H9 (cell line): ENCODE data around the gene OGFOD2. TPM values are rescaled to one million over a fixed set of nuclear protein-coding genes. Genes with fewer than 3 reads are reported as not detected.
A peak's percentile ranks its signal among the peaks of the same experiment; 100 is the strongest.

Source experiments
- DNase-seq: peaks from one replicate; pipeline ENCODE4 v3.0.0-alpha.2; 2017
- H2AFZ ChIP-seq: one replicate; pipeline ENCODE4 v1.6.1; 2013; ENCODE audit warnings: mild to moderate bottlenecking, low read length, control low read depth, moderate library complexity
- H2AK5ac ChIP-seq: 2 replicates; pipeline ENCODE4 v1.6.1; 2013; ENCODE audit warnings: low read length, control low read depth, mixed read lengths; ENCODE audit not compliant: insufficient read length
- H2BK120ac ChIP-seq: one replicate; pipeline ENCODE4 v1.6.1; 2013; ENCODE audit warnings: low read depth, mild to moderate bottlenecking, low read length, control low read depth, inconsistent platforms; ENCODE audit not compliant: poor library complexity, severe bottlenecking
- H2BK12ac ChIP-seq: 2 replicates; pipeline ENCODE4 v1.6.1; 2013; ENCODE audit warnings: low read length, control low read depth, mixed read lengths, low read depth; ENCODE audit not compliant: insufficient read length
- H2BK15ac ChIP-seq: 2 replicates; pipeline ENCODE4 v1.6.1; 2013; ENCODE audit warnings: low read depth, low read length, control low read depth
- H2BK20ac ChIP-seq: one replicate; pipeline ENCODE4 v1.6.1; 2013; ENCODE audit warnings: low read depth, mild to moderate bottlenecking, low read length, control low read depth, inconsistent platforms; ENCODE audit not compliant: poor library complexity, severe bottlenecking
- H2BK5ac ChIP-seq: 2 replicates; pipeline ENCODE4 v1.6.1; 2013; ENCODE audit warnings: low read length, control low read depth, mixed read lengths; ENCODE audit not compliant: insufficient read length
- H3K14ac ChIP-seq: 2 replicates; pipeline ENCODE4 v1.6.1; 2013; ENCODE audit warnings: low read length, control low read depth; ENCODE audit not compliant: insufficient read depth
- H3K18ac ChIP-seq: 2 replicates; pipeline ENCODE4 v1.6.1; 2013; ENCODE audit warnings: low read depth, mild to moderate bottlenecking, mixed read lengths, low read length, control low read depth; ENCODE audit not compliant: insufficient read length
- H3K23ac ChIP-seq: 2 replicates; pipeline ENCODE4 v1.6.1; 2013; ENCODE audit warnings: low read length, control low read depth, mixed read lengths, low read depth; ENCODE audit not compliant: insufficient read length
- H3K23me2 ChIP-seq: 2 replicates; pipeline ENCODE4 v1.6.1; 2013; ENCODE audit warnings: low read depth, mild to moderate bottlenecking, mixed read lengths, low read length, control low read depth; ENCODE audit not compliant: insufficient read length, poor library complexity, severe bottlenecking
- H3K27ac ChIP-seq: 2 replicates; pipeline ENCODE4 v1.5.1; 2013; ENCODE audit warnings: low read length, control low read depth, mixed read lengths, low read depth; ENCODE audit not compliant: insufficient read length
- H3K27me3 ChIP-seq: 2 replicates; pipeline ENCODE4 v1.6.1; 2013; ENCODE audit warnings: low read length, control low read depth, inconsistent platforms; ENCODE audit not compliant: insufficient read depth
- H3K4ac ChIP-seq: 2 replicates; pipeline ENCODE4 v1.6.1; 2013; ENCODE audit warnings: low read depth, mild to moderate bottlenecking, control low read depth, inconsistent platforms, low read length, moderate library complexity
- H3K4me1 ChIP-seq: 2 replicates; pipeline ENCODE4 v1.6.1; 2013; ENCODE audit warnings: low read length, control low read depth, inconsistent platforms; ENCODE audit not compliant: insufficient read depth
- H3K4me2 ChIP-seq: 2 replicates; pipeline ENCODE4 v1.6.1; 2013; ENCODE audit warnings: low read length, control low read depth, mixed read lengths; ENCODE audit not compliant: insufficient read length, insufficient read depth
- H3K56ac ChIP-seq: 2 replicates; pipeline ENCODE4 v1.6.1; 2013; ENCODE audit warnings: low read depth, mild to moderate bottlenecking, mixed read lengths, low read length, control low read depth; ENCODE audit not compliant: insufficient read length
- H3K79me1 ChIP-seq: 2 replicates; pipeline ENCODE4 v1.6.1; 2013; ENCODE audit warnings: low read depth, mild to moderate bottlenecking, moderate library complexity, low read length, control low read depth, inconsistent platforms; ENCODE audit not compliant: insufficient read depth, poor library complexity, severe bottlenecking
- H3K79me2 ChIP-seq: 2 replicates; pipeline ENCODE4 v1.6.1; 2013; ENCODE audit warnings: low read length, control low read depth, inconsistent platforms; ENCODE audit not compliant: insufficient read depth
- H3K9ac ChIP-seq: 2 replicates; pipeline ENCODE4 v1.6.1; 2013; ENCODE audit warnings: low read length, control low read depth, mixed read lengths; ENCODE audit not compliant: insufficient read length; ENCODE audit errors: extremely low read depth
- H3K9me3 ChIP-seq: one replicate; pipeline ENCODE4 v1.6.1; 2013; ENCODE audit warnings: low read depth, low read length, inconsistent platforms; ENCODE audit not compliant: control insufficient read depth
- H3T11ph ChIP-seq: one replicate; pipeline ENCODE4 v1.6.1; 2013; ENCODE audit warnings: mild to moderate bottlenecking, low read length, control low read depth, inconsistent platforms
- H4K20me1 ChIP-seq: one replicate; pipeline ENCODE4 v1.6.1; 2013; ENCODE audit not compliant: control insufficient read depth, insufficient read length, insufficient read depth
- H4K5ac ChIP-seq: 2 replicates; pipeline ENCODE4 v1.6.1; 2013; ENCODE audit warnings: low read depth, mild to moderate bottlenecking, mixed read lengths, low read length, control low read depth; ENCODE audit not compliant: insufficient read length
- H4K8ac ChIP-seq: replicated peaks from 2 replicates; pipeline ENCODE4 v1.6.1; 2013; ENCODE audit warnings: low read length, control low read depth, mixed read lengths, low read depth; ENCODE audit not compliant: insufficient read length
- H4K91ac ChIP-seq: 2 replicates; pipeline ENCODE4 v1.6.1; 2013; ENCODE audit warnings: low read depth, mild to moderate bottlenecking, moderate library complexity, mixed read lengths, low read length, control low read depth; ENCODE audit not compliant: insufficient read length
- H3K27ac Mint-ChIP-seq, 3 experiments: 2 replicates in 2 of 3; 3 replicates in 1 of 3; pipeline ENCODE4 v1.8.0; 2020 to 2021; ENCODE audit warnings: mixed read lengths in 3 of 3, mild to moderate bottlenecking in 1 of 3, moderate library complexity in 1 of 3
- H3K27me3 Mint-ChIP-seq: 2 replicates; pipeline ENCODE4 v1.8.0; 2021; ENCODE audit warnings: low read depth, mild to moderate bottlenecking, moderate library complexity, mixed read lengths
- H3K36me3 Mint-ChIP-seq, 3 experiments: 2 replicates in 2 of 3; 3 replicates in 1 of 3; pipeline ENCODE4 v1.8.0; 2020 to 2021; ENCODE audit warnings: low read depth in 3 of 3, mixed read lengths in 3 of 3; ENCODE audit not compliant: insufficient read depth in 1 of 3
- H3K4me1 Mint-ChIP-seq, 2 experiments: 2 replicates each; pipeline ENCODE4 v1.8.0; 2020; ENCODE audit warnings: mixed read lengths in 2 of 2
- H3K4me3 Mint-ChIP-seq, 2 experiments: 2 replicates in 1 of 2; 3 replicates in 1 of 2; pipeline ENCODE4 v1.8.0; 2020 to 2021; ENCODE audit warnings: mild to moderate bottlenecking in 2 of 2, mixed read lengths in 2 of 2, moderate library complexity in 1 of 2
- H3K9me3 Mint-ChIP-seq, 2 experiments: 2 replicates in 1 of 2; 3 replicates in 1 of 2; pipeline ENCODE4 v1.8.0; 2020; ENCODE audit warnings: mild to moderate bottlenecking in 2 of 2, mixed read lengths in 2 of 2, moderate library complexity in 1 of 2
- CTCF ChIP-seq: fragments of 200-600 bp; sonication (generic); conservative IDR thresholded peaks from 3 replicates; pipeline ENCODE4 v1.8.0; 2021; ENCODE audit warnings: antibody characterized with exemption, mild to moderate bottlenecking
- WGBS: extraction: QIAGEN DNeasy Blood & Tissue Kit; methylation state at CpG from one replicate; pipeline ENCODE4 v1.1.7; 2013; ENCODE audit warnings: missing lambda C conversion rate, low lambda C conversion rate, mixed read lengths; ENCODE audit not compliant: insufficient read length; ENCODE audit errors: extremely low coverage; 5-methylcytosine and 5-hydroxymethylcytosine counted together
- total RNA-seq: library from RNA; stranded (reverse); gene quantifications from 2 replicates; pipeline ENCODE4 v1.2.1, GENCODE V29; 2021

OGFOD2 gene
- total RNA-seq, 1 experiment from 2014 or later, result 14.7 TPM

DNA sequence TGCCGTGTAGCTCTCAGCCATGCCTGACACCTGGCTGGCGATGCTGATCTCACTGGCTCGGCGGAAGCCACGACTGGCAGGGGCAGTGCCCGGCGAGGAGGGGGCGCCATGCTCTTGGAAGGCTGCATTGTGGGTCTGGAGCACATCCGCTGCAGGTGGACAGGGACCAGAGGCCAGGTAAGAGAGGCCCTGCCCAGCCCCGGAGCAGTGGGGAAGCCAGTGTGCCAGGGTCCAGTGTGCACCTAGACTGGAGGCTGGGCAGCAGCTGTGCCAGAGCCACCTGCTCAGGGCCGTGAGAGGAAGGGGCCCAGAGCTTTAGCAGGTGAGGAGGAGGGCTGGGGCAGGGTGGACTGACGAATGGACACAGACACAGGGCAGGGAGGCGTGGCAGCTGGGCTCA is 15.5 kb downstream of the OGFOD2 start:
- Histone ChIP-seq H4K8ac (no peak overlapping the region), H3K27ac (no peak overlapping the region), H2BK5ac (no peak overlapping the region), H3K79me2 (no peaks in the 10 kb centered on the region), H3K18ac (no peak overlapping the region), H3K4ac (no peak overlapping the region), H3K4me2 (no peak overlapping the region), H4K20me1 (no peaks in the 10 kb centered on the region), H3K23me2 (no peaks in the 10 kb centered on the region), H3K14ac (no peak overlapping the region), H2BK20ac (no peak overlapping the region), H3K27me3 (no peaks in the 10 kb centered on the region), H3T11ph (no peak overlapping the region), H2AK5ac (no peak overlapping the region), H3K9ac (no peak overlapping the region), H3K9me3 (no peaks in the 10 kb centered on the region), H4K91ac (no peak overlapping the region), H3K79me1 (no peaks in the 10 kb centered on the region), H3K23ac (no peak overlapping the region), H2BK15ac (no peak overlapping the region), H2BK12ac (no peak overlapping the region), H2BK120ac (no peak overlapping the region), H3K4me1 (no peaks in the 10 kb centered on the region), H3K56ac (no peak overlapping the region), H2AFZ (no peak overlapping the region), H4K5ac (no peak overlapping the region)
- no peaks in the 10 kb centered on the region; the same call in none of the 2 replicates for H3K27me3 Mint-ChIP-seq
- no peak overlapping the region for H3K4me3 Mint-ChIP-seq
- H3K9me3 Mint-ChIP-seq, result no peaks in the 10 kb centered on the region
- H3K36me3 Mint-ChIP-seq, result no peaks in the 10 kb centered on the region
- DNase-seq, result no peak
- TF ChIP-seq CTCF, result no peak
- H3K4me1 Mint-ChIP-seq, result 0 out of 4 replicates have a peak, but pooled peaks cover 0 to 5% of the 10 kb centered on the region in 2 experiments
- no CpG with 5 or more reads among the region's 13 CpGs for WGBS
- H3K27ac Mint-ChIP-seq, result peak overlapping the region in 1 of 3 experiments; percentile 44; a peak in 1 of 7 replicates
